NCI-H524 treated with DMSO at 0.1 percent for 48 hours (cell line): ENCODE measurements around the gene EML6.
"Not testable (repeated sequence)": the region's sequence is repeated elsewhere in the genome, so short reads cannot be mapped to it uniquely, and the experiment has no call there.

Source experiments
- DNase-seq: peaks from one replicate; lab custom pipeline; 2025; lab: John Stamatoyannopoulos, UW

Gene EML6

DNA sequence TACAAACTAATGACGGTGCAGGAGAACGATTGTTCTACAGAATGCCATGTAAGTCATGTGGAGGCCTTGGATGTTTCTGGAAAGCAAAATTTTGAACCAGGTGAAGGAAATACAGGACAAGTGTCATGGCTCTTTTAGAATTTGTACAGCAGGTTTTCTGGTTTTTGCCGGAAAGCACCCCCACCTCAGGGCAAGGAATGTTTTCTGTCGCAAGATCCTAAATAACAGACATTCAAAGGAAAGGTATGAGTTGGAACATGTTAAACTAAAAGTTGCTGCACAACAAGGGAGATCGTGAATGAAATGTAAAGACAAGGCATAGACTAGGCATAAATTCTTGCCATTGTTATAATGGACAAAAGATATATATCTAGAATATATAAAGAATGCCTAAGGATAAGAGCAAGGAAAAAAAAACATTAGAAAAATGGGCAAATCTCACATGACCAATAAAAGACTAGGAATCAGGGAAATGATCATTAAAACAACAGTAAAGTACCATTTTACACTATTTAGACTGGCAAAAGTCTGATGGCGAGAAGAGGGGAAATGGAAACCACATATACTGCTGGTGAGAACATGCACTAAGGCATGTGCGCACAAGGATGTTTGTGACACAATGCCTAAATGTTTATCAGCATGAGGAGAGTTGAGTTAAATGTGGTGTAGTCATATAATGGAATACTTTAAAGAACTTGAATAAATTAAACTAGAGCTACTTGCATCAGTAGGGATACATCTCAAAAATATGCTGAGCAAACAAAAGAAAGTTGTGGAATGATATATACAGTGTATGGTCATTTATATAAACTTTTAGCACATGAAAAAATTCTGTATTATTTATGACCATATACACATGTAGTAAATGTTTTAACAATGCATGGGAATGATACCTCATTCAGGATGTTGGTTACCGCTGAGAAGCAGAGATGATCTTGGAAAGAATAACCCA is 127.0 kb downstream of the EML6 start:
- DNase-seq = no peak

DNA sequence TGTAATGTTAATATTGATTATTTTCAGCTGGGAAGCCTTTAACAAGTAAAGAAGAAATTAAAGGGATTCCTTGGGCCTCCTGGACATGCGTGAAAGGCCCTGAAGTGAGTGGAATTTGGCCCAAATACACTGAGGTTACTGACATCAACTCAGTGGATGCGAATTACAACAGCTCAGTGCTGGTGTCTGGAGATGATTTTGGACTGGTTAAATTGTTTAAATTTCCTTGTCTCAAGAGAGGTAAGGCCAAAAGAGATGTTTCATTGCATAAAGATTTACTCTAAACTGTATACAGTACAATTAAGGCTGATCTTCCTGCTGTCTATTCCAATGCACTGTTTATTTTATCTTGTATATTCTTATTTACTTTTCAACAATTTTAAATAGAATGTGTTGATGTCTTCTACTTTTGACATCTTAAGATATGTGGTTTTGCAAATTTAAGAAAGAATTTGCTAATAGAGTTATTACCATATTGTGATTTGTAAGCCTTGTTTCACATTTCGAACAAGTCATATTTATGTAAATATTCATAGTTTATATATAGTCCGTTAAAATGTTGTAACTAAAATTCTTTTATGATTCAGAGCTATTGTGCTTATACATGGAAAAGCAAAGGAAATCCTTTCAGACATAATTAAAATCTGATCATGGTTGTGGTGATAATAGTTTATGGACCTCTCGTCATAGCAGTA is 130.3 kb downstream of the EML6 start:
- DNase-seq = no peak

DNA sequence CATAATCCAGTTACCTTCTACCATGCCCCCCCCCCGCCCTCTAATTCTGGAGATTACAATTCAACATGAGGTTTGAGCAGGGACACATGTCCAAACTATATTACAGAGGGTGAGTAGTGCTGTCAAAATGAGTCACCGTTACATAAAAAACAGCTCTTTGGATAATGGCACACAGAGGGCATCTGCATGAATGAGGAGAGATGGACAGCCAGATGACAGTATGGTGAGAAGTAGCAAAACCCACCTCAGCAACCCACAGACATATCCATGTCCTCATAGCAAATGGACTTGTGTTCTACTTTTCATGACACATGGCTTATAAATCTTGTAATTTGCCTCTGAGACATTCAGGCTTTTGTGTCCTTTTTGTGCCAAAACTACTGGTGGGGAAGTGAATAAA is 132.0 kb downstream of the EML6 start:
- no peak for DNase-seq

DNA sequence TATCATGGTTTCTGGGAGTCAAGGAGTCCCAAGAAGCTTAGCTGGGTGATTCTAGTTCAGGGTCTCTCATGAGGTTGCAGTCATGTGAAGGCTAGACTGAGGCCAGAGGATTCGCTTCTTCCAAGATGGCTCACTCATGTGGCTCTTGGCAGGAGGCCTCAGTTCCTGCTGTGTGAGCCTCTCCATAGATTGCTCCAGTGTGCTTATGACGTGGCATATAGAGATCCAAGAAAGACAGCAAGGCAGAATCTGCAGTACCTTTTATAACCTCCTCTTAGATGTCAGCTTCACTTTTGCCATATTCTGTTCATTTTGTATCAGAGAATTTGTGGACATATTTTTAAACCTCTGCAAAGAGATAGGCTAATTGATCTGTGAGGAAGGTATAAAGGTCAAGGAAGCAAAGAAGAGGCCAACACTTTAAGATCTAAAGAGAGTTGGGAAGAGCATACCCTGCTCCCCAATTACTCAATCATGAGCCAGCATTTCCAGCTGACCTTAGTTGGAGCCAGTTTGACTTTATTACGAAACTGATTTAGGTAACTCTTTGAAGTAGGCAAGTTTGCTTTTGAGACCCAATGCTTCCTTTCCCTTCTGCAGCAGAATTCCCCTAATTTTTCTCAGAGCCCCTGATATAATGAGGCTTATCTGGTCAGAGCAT is 134.7 kb downstream of the EML6 start:
- no peak for DNase-seq

DNA sequence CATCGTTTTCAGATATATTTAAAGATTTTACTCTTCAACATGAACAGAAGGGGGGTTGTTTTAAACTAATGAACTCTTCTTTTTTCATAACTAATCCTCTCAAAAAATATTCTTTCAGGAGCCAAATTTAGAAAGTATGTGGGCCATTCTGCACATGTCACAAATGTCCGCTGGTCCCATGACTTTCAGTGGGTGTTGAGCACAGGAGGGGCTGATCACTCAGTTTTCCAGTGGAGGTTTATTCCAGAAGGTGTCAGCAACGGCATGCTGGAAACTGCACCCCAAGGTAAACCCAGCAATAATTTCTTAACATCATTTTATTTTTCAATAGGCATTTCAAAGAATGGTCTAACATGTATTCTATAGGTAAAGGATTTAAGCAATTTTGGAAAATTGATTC is 136.0 kb downstream of the EML6 start:
- DNase-seq = no peak

DNA sequence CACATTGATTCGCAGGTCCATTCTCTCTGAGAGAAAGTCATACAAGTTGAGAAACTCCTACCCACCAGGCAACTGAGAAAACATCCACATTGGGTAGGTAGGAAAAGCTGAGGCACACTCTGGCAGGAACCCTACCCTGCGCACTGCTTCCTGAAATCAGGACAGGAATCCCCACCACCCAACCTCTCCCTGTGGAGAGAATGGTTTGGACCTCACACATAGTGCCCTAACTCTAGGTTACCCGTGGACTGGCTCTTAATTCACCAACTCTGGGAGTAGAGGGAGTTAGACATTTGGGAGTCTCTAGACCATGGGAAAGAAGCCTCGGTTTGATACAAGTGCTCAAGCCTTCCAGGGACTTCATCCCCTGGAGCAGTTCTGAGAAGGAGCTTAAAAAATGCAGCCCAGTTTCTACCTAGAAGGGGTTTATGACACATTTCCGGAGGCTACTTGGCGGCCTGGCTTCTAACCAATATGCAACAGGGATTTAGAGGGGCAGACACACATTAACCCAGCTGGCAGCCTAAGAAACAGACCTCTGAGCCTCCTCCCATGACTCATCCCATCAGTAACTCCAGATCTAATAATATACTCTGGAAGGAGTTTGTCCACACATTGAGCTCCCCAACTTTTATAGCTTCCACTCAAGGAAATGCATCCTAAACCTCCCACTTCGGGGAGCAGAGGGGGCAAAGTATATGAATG is 136.7 kb downstream of the EML6 start:
- DNase-seq = no peak

DNA sequence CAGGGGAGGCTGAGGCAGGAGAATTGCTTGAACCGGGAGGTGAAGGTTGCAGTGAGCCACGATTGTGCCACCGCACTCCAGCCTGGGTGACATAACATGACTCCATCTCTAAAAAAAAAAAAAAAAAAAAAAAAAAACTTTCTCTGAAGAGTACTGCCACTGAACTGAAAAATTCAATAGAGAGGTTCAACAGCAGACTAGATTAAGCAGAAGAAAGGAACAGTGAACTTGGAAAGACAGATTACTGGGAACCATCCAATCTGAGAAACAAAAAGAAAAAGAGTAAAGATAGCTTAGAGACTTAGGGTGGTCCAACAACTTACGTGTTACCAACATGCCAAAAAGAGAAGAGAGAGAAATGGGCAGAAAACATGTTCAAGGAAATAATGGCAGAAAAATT is 138.8 kb downstream of the EML6 start:
- no peak for DNase-seq

DNA sequence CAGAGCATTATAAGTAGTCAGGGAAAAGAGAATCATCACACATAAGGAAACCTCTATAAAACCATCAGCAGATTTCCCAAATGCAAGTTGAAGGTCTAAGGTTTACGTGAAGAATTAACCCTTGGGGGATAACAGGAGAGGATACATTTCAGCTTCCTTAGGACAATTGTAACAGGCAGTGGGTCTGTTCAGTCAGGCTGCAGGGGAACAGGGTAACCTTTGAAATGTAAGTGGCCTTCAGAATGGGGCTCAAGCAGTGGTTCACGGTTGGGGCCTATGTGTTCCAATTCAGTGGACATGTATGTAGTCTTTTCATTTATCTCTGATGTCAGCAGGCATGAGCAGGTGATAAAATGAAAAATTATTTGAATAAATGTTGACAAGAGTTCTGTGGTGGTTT is 139.3 kb downstream of the EML6 start:
- DNase-seq = no peak

DNA sequence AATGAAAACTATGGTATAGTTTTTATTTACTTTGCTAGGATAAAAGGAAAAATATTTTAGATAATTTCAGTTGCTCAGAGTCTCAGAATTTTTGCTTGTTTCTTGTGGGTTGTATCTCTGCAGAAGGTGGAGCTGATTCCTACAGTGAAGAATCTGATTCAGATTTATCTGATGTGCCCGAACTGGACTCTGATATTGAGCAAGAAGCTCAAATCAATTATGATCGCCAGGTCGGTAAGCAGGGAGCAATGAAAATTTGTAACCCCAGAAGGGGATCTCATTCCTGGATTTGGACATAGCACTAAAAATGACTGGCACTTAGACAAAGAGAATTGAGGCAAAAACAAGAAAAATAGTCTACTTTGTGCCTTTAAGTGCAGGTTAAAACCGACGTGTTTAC is 140.2 kb downstream of the EML6 start:
- DNase-seq = no peak

DNA sequence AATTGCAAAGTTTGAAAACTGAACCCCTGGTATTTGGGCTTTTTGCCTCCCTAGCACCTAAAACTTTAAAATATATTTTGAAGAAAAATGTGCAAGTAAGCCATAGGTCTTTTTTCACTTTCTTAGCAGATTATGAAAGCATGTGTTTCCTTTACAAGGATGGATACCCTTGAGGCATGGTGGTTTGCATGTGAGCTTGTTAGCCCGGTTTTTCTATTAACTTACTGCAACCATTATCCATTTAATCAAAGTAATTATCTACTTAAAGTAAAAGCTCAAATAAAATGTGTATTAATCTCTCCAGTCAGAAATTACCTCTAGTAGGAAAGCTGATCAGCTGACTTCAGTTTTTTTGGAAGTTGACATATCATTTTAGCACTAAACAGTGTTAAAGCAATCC is 140.6 kb downstream of the EML6 start:
- no peak for DNase-seq

DNA sequence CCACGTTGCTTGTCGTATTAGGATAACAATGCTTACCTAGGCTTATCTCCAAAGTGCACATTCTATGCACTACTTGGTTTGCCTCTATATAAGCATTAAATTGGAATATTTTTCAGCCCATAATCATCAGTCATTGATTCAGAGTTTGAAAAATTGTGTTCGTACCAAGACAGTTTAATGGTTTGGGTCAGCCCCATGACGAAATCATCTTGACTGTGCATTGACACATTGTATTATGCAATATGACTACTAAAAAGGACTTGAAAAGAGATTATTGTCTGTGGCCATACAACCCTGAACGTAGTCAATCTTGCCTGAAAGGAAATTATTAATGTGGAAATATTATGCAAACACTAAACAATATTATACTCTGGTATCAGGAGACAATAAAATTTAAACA is 141.3 kb downstream of the EML6 start:
- DNase-seq = no peak

DNA sequence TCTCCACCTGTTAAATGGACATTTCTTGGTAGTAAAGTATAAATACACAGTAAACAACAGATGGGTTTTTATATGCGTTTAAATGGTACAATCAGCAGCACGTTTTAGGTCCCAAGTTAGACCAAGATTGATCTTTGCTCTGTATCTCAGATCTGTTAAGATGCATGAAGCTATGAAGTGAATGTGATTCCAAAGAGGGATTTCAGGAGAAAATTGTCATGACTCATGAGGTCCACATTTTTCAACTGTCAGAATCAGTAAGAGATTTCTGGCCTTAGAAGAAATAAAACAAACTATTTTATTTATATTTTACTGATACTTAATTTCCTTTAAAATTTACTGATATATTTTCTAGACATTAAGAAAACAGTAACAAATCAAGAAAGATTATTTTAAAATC is 142.7 kb downstream of the EML6 start:
- DNase-seq = no peak

DNA sequence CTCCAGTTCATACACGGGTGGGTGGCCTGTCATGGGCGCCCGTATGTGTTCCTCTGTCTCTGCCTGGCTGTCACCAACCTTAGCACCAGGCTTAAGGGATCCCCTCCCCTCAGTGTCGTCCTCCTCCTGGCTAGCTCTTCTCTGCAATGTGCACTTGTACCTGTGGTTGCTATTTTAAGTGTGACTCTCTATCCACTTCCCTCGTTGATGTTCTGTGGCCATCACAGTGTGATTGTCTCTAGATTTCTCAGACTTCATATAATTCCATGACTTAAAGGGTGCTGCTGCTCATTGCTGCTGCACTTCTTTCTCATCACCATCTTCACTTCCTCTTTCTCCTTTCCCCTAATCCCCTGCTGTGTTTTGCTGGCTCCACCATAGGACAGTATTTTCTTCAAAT is 143.4 kb downstream of the EML6 start:
- no peak for DNase-seq

DNA sequence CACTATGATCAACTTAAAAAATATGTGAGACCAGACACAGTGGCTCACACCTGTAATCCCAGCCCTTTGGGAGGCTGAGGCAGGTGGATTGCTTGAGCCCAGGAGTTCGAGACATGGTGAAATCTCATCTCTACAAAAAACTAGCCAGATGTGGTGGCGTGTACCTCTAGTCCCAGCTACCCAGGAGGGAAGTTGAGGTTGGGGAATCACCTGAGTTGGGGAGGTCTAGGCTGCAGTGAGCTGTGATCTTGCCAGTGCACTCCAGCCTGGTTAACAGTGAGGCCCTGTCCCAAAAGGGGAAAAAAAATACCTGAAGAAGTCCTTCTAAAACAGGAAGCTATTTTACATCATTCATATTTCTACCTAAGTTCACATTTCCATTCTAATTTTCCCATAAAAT is 144.0 kb downstream of the EML6 start:
- DNase-seq = no peak

DNA sequence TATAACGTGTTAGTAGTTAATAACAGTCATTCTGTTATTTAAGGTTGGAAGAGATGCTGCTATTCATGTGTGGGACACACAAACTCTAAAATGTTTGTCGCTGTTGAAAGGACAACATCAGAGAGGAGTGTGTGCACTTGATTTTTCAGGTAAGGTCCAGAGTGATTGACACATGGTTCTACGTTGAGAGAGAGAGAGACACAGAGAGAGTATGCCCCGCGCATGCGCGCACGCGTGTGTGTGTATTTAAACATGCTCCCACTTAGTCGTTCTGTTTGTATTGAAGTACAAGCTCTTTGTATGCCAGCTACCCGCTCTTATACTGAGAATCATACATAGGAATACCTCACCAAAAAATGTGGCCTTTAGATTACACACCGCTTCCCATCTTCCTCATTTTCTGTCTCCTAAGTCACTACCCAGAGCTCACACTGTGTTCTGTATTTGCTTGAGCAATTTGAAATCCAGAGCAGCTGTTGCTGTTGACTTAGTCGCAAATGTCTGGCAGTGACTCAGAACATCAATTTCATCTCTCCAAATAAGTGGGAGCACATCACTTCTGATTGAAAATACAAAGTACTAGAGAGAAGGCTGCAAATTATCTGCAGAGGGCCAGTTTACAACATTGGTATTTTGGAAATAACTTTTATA is 148.1 kb downstream of the EML6 start:
- peak; percentile 34 for DNase-seq

DNA sequence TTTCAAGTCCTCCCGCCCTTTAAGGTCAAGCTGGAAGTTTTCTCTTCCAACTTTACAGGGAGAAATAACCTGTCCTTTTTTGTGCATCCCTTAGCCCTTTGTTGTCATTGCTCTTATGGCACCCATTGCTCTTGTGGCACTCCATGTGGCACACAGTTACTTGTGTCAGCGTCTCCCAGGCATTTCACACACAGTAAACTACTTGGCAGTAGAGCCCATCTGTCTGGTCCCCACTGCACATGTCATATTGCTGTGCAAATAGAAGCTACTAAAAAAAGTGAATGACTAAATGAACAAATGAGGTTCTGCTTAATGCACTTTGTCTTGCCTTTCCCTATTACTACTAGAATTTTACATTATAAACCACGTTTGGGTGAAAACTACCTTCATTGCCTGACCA is 149.3 kb downstream of the EML6 start:
- DNase-seq = peak; percentile 50

DNA sequence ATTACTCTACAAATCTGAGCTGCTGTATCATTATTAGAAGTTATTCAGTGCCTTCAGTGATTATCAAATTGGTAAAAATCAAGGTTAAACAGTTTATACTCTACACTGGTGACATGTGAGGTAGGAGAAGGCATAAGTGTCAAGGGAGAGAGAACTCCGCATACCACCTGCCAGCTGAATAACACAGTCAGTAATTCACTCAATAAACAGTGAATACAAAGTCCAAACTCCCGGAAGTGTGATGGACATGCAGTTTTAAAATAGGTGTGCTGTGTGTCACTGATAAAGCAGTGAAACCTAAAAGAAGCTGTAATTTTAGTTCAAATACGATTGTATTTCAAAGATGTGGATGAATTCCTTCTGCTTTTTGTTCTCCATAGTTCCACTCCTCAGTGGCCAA is 149.8 kb downstream of the EML6 start:
- not testable (repeated sequence) for DNase-seq

DNA sequence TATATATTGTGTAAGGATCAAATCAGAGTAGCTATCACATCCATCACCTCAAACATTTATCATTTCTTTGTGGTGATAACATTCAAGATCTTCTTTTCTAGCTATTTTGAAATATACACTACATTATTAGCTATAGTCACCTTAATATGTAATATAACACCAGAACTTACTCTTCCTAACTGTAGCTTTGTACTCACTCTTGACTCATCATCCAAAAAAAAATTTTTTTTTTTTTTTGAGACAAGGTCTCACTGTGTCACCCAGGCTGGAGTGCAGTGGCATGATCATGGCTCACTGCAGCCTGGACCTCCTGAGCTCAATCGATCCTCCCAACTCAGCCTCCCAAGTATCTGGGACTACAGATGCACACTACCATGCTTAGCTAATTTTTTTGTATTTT is 153.3 kb downstream of the EML6 start:
- DNase-seq = no peak

DNA sequence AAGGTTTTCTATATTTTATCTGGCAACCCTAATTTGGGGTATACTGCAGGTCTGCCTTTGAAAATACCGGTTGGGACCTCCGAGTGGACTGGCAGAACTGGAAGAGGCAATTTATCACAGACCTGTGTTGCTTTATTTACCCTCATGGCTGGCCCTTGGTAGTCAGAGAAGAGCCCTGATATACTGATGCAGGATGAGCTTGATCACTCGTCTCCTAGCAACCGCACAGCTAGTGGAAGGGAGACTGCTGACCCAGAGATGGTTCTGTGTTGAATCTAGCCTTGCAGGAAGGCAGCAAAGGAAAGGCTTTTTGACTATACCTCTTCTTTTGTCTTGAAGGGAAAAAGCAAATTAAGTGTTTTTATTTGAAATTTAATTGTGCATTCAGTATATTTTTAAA is 154.7 kb downstream of the EML6 start:
- DNase-seq = no peak

DNA sequence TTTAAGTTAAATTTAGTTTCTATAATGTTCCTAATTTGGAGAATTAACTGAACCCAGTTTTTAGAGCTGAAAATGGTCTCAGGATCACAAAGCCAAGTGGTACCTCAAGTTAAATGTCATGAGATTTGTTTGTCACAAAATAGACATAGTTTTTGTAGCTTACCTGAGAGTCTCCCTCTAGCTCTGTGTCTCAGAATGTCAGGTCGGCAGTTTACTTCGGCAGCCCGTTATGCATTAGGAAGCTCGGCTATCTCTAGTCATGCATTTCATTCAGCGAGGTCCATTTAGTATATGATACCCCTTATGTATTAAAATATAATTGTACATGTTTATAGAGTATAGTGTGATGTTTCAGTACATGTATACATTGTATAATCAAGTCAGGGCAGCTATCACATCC is 155.6 kb downstream of the EML6 start:
- no peak for DNase-seq

DNA sequence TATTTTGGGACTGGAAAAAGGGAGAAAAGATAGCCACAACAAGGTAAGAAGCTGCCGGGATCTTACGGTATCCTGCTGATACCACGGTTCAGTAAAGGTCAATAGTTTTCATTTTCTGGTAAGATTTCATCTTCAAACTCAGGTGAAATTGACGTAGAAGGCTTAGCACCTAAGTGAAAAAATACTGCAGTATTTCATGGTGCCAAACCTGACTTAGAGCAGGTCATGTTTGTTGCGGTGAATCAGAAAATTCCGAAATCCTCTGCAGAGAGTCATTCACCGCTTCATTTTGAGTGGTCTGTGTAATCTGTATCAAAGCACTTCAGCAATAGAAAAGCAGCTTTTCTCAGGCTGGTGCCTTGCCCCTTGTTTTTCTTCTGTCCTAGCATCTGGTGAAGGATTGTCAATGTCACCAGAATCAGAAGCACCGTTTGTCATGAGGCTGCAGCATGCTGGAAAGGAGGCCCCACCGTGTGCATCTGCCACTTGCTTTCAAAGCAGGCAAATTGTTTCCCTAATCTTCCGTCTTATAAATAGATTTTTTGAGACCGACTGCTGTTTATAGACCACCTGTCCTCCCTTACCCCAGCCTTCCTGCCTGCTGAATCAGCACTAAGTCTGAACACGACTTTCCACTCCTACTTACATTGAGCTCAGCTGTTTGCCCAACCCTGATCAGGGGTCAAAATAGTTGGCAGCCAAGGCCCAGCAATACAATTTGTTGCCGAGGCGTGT is 156.3 kb downstream of the EML6 start:
- DNase-seq = peak; percentile 100
